Measurements from ENCODE around the gene SLC30A2.
A peak's percentile ranks its signal among the peaks of the same experiment; 100 is the strongest.

SLC30A2 gene

GRCh38 chr1:26037904-26038303, 8.0 kb downstream of the SLC30A2 start:
- DNase-seq, result no peak

GRCh38 chr1:26036756-26037281, 9.1 kb downstream of the SLC30A2 start:
- no peak for DNase-seq

GRCh38 chr1:26035959-26036755, 9.8 kb downstream of the SLC30A2 start:
- peak; percentile 91 for DNase-seq

- DNase-seq, result peak; percentile 89
These were observed 10.5 kb downstream of the SLC30A2 start for GRCh38 chr1:26035203-26035958.

GRCh38 chr1:26034504-26035202, 11.3 kb downstream of the SLC30A2 start:
- DNase-seq, result no peak

- DNase-seq, result no peak
These were observed 13.1 kb downstream of the SLC30A2 start for GRCh38 chr1:26032656-26033357.

GRCh38 chr1:26031611-26032220, 14.2 kb downstream of the SLC30A2 start:
- DNase-seq, result no peak

GRCh38 chr1:26031196-26031595, 14.7 kb downstream of the SLC30A2 start:
- DNase-seq, result no peak

- no peak for DNase-seq
These were observed 15.9 kb downstream of the SLC30A2 start for GRCh38 chr1:26029864-26030481.

GRCh38 chr1:26029054-26029863, 16.7 kb downstream of the SLC30A2 start:
- no peak for DNase-seq

GRCh38 chr1:26028490-26028980, 17.4 kb downstream of the SLC30A2 start:
- no peak for DNase-seq

- DNase-seq, result no peak
These were observed 18.0 kb downstream of the SLC30A2 start for GRCh38 chr1:26027716-26028489.

GRCh38 chr1:26025517-26025916, 20.4 kb downstream of the SLC30A2 start:
- DNase-seq, result no peak

GRCh38 chr1:26025060-26025459, 20.9 kb downstream of the SLC30A2 start:
- DNase-seq, result no peak

- no peak for DNase-seq
These were observed 22.1 kb downstream of the SLC30A2 start for GRCh38 chr1:26023826-26024225.

- no peak for DNase-seq
These were observed 22.9 kb downstream of the SLC30A2 start for GRCh38 chr1:26023009-26023408.

- no peak for DNase-seq
These were observed 23.5 kb downstream of the SLC30A2 start for GRCh38 chr1:26022404-26022779.

- DNase-seq, result no peak
These were observed 24.1 kb downstream of the SLC30A2 start, which contains the start of gene EXTL1 for GRCh38 chr1:26021647-26022403. EXTL1 (plus strand) TSS chr1:26021775; CDS start chr1:26022647, 872 bp downstream.

Data from activated CD4-positive, CD25-positive, alpha-beta regulatory T cell treated with anti-CD3 and anti-CD28 coated beads, Interleukin-2, amount 50 U/mL, for 72 hours (primary cell).